ENCODE results near the gene MEIS1.

Gene MEIS1

DNA sequence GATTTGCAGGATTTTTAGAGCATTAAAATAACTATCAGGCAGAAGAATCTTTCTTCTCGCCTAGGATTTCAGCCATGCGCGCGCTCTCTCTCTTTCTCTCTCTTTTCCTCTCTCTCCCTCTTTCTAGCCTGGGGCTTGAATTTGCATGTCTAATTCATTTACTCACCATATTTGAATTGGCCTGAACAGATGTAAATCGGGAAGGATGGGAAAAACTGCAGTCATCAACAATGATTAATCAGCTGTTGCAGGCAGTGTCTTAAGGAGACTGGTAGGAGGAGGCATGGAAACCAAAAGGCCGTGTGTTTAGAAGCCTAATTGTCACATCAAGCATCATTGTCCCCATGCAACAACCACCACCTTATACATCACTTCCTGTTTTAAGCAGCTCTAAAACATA, 137.0 kb downstream of the MEIS1 start:
- no peak for FAIRE-seq

GRCh38 chr2:66572391-66572790, 137.5 kb downstream of the MEIS1 start:
- FAIRE-seq = no peak

- FAIRE-seq = no peak
Measured at GRCh38 chr2:66573416-66573815, 138.5 kb downstream of the MEIS1 start.

DNA sequence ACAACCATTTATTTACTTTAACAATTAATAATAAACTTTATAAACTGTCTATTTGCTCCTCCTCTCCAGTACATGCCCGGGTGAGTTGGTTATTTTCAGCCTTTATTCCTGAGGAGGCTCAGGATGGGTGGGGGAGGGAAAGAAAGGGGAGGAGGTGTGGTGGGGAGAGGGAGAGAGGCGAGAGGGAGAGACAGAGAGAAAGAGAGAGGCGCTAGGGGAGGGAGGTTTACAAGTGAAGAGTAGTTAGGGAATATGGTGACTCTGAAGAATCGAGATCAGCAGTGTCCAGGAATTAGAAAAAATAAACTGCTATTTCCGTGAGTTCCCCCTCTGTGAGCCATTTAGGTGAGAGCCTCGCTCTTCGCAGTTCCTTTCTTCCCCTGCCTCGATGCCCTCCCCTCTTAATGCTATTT, 138.9 kb downstream of the MEIS1 start:
- FAIRE-seq = no peak

- no peak for FAIRE-seq
Measured at GRCh38 chr2:66574701-66575624, 140.0 kb downstream of the MEIS1 start.

GRCh38 chr2:66575625-66576310, 140.8 kb downstream of the MEIS1 start:
- FAIRE-seq = no peak

- FAIRE-seq = no peak
Measured at GRCh38 chr2:66576311-66576560, 141.3 kb downstream of the MEIS1 start.

DNA sequence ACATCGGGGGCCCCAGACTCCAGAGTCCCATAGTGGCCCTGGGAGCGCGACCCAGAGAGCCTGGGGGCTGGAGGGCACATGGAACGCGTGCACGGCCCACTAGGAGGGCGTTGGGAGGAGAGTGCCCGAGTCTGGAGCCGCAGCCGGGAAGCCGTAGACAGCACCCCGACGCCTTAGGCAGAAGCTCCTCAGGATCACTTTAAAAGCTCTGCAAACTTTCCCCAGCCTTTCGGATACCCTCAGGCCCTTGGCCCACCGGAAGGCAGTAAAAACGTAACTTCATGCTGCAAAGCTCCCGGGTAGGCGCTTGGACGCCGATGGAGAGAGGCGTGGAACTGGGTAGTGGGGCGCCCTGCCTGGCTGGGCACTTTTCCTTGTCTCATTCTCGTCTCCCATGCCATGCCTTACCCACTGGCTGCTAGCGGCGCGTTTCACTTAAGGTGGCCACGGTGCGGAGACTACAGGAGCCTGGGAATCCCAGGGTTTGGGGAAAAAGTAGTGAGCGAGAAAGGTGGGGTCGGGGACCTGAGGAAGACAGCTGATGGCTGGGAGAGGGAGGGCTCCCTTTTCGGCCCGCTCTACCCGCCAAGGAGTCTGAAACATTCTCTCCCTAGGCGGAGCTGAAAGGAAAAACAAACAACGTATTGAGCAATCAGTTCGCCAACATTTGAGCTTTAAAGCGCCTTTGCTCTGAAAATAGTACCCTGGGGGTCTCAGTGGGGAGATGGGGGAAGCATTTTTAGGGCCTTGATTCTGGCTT, 141.8 kb downstream of the MEIS1 start:
- FAIRE-seq = no peak

GRCh38 chr2:66577321-66578053, 142.6 kb downstream of the MEIS1 start:
- no peak for FAIRE-seq

DNA sequence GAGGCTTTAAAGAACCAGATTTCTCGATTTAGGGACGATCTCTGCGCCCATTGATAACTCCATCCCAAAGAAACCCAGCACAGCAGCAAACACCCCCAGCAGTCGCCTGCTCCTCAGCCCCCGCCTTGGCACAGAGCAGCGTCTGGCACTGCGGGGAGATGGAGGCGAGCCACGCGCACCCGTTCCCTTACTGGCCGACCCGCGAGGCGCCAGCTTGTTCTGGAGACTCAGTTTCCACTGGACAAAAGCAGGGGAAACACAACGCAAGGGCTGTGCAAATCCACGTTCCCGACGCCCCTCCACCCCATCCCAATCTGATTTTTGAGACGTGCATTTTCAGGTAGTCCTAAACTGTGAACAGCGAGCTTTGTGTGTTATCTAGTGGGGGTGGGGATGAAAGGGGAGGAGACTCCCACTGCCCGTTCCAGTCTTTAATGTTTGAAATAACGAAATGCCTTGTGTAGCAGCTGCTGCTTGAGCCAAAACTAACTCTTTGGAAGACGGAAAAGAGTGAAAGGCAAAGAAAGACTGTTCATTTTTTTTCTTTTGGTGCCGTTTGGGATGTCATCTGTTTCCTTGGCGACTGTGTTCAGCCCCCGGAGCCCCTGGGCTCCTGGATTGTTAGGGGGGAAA, 143.2 kb downstream of the MEIS1 start:
- no peak for FAIRE-seq

- no peak for FAIRE-seq
Measured at GRCh38 chr2:66578687-66579106, 143.8 kb downstream of the MEIS1 start.

DNA sequence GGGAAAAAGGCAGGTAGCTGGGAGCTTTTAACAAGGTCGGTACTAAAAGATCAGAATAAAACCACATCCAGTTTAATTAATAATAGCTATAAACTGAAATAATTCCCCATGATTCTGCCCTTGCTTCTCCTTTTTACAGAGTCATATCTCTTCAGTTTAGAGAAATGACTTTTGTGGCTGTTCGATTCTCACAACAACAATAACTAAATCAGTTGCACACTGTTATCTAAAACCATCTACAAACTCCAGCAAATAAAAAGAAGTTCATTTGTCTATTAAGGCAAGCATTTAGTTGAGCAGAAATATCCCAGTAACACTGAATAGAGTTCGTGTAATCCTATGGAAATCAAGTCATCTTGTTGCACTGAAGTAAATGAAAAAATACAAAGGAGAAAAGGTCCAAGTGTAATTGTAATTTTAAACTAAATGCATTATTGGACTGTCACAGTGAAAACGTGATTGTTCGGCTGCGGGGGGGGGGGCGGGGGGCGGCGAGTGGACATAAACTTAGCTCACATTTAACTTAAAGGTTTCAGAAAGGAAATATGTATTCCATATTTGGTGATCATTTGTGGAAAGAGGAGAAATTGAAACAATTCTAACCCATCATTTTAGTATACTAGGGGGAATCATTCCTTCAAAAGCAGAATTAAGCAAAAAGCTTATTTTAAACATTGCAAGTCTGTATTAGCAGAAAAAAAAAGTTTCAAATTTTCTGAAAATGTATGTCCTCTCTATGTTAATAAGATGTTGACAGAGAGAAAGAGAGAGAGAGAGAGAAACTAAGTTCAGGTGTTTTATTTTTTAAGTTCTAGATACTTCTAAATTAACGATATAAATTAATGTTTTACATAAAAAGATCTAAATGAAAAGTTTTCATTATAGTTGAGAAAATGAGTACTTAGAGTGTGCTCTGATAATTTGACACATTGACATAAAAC, 144.5 kb downstream of the MEIS1 start:
- FAIRE-seq = peak; percentile 36

GRCh38 chr2:66580166-66581049, 145.5 kb downstream of the MEIS1 start:
- FAIRE-seq = no peak

DNA sequence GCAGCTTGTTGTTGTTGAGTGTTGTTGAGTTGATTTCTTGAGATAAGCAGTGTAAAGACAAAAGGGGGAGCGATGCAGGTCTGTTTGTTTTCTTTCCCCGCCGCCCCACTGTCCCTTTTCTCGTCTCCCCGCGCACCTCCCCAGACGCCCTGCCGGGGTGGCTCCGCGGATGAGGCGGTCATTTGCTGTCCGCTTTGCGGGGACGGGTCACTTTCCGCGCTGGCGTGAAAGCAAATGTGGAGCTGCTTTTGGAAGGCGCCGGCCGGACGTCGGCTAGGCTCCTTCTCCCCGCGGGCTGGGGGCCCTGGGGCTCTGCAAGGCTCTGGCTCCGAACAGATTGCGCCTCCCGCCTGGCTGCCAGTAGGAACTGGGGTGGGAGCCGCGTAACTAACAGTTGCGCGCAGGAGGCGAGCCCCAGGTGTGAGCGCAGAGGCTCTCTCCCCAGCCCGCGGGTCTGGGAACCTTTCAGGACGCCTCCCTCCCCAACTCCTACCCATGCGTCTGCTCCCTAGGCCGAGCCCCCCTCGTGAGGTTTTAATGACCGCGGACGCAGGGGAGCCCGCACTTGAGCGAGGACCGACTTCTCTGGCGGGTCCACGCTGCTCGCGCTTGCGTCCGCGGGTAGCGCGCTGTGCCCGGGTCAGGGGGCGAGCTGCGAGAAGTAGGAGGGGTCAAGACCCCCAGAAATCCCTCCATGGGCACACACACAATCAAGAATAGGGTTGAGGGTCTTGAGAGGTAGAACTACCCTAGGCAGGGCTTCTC, 146.6 kb downstream of the MEIS1 start:
- no peak for FAIRE-seq

DNA sequence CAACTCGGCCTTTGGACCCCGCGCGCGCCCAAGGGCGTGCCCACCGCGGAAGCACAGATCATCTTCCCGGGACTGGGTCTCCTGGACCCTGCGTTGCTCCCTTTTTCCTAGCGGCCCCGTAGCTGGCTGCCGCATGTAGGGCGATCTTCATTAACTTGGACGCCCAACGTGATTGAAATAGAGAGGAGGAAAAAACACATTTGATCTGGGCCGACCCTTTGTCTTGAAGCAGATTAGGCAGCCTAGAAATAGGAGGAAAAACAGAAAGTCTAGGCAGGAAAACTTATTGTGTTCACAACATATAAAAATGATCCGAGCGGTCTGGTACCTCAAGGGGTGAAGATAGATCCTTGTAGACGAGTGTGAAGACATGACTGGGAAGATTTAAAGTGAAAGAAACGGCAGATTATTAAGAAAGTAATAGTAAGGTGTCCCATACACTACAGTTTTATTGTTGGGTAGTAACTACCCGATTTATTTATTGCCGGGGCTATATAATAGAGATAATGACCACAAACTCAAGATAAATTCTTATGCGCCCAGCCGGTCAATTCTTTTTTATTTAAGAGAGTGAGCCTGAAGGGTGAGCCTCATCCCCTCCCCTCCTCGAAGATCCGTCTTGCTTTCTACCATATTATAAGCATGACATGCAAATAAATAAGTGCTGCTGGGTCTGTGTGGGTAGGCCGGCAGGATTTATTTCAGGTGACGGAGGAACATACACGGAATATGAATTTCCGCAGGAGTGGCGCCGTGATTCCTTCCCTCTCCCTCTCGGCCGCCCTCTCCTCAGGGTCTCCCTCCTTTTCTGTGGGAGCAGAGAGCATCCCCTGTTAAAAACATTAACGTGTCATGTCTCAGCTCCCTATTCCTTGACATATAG, 147.4 kb downstream of the MEIS1 start:
- FAIRE-seq = no peak

DNA sequence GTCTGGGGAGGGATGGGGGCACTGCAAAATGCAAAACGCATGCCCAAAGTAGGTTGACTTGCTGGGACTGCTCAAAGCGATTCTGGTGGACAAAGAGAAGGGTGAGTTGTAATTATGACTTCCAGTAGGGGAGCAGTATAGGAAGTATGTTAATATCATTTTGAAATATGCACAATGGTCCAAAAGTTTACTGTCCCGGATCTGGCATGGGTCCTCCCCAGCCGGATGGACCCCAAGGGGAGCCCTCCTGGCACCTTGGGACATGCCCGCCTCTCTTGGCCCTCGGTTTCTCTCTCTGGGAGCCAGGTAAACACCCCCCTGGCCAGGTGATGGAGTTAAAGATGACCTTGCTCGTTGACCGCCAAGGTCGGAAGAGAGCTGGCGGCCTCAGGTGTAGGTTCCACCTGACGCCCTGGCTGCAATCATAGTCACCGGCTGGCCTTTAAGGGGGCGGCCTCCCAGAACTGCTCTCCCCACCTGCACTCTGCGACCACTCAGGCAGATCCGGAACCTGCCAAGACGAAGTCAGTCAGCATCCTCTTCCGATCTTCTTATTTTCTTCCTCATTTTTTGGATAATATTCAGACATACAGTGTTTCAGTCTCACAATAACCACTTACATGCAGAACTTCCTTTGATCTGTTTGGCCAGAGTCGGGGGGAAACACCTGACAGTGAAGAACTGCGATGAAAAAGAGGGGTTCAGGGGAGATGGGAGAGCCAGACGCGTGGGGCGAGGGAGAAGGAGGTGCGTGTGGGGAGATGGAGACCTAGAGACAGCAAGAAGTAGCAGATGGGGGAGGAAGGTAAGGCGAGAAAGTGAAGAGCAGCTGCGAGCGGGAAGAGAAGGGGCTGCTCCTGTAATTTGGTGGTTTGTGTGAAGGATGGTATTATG, 148.3 kb downstream of the MEIS1 start:
- FAIRE-seq = no peak

GRCh38 chr2:66583881-66584280, 149.0 kb downstream of the MEIS1 start:
- FAIRE-seq = no peak

Measured in G401.6 (cell line).